ENCODE measurements around the gene CCDC138.

Gene CCDC138

GRCh38 chr2:108898315-108899082 is 111.9 kb downstream of the CCDC138 start:
- DNase-seq, result no peak

GRCh38 chr2:108904680-108905079 is 118.1 kb downstream of the CCDC138 start:
- no peak for DNase-seq

- DNase-seq, result no peak
Measured at GRCh38 chr2:108905176-108905575, 118.6 kb downstream of the CCDC138 start.

- no peak for DNase-seq
Measured at GRCh38 chr2:108905906-108906305, 119.3 kb downstream of the CCDC138 start.

DNA sequence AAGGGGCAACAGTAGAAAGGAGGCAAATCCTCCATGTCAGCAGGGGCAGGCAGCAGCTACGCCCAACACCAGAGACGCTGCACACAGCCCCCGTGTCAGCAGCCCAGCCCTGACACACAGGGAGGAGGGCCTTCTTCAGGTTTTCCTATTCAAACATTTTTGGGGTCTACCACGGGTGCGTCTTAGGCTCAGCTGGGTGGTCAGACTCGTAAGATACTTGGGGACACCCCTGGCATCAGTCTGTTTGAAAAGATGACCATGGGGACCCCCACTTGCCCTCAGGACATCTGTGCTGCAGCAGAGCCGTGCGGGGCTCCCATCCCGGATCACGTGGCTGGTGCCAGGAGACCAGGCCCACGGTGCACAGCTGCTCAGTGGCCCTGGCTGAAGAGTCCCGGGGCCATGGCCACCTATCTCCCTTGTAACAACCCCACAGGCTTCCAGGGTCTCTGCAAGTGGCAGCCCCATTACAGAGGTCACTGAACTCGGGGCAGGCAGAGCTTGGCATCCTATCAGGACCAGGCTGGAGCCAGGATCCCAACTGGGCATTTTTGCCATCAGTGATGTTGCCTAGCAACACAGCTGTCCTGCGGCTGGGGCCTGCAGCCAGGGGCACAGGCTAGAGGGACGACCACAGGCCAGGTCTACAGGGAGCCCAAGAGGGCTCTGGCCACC is 120.0 kb downstream of the CCDC138 start:
- DNase-seq, result no peak

DNA sequence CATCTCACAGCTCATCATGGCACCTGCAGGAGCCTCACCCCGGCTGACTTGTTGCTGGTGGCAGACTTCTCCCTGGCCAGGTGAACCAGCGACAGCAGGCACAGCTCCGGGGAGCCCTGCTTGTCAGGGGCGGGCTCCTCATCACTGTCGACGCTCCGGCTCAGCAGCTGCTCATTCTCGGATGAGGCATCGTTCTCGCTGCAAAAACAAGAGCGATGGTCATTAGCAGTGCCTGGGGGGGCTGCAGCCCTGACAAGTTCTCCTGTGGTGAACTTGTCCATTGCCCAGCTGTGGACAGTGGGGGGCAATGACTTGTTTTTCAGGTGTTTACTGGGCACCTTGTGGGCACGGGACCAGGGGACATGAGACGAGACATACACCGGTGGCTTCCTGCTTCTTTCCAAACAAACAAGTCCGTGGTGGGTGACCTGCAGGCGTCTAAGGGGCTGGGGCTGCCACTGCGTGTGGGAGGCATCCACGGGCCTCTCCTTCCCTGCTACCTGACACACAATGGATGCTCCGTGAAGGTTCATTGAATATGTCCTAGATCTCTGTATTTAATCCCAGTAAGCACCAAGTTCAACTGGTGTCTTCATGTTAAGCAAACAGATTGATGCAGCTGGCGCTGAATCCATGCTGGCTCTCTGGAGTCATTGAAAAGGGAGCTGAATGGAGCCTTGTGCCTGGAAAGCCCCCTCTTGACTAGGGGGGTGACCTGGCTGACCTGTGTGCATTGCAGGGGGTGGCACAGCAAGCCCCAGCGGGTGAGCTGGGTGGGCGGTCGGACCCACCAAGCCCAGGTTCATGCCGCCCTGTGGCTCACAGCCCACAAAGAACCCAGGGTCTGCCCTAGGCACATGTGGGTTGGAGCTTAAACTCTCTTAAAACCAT is 121.5 kb downstream of the CCDC138 start:
- no peak for DNase-seq

DNA sequence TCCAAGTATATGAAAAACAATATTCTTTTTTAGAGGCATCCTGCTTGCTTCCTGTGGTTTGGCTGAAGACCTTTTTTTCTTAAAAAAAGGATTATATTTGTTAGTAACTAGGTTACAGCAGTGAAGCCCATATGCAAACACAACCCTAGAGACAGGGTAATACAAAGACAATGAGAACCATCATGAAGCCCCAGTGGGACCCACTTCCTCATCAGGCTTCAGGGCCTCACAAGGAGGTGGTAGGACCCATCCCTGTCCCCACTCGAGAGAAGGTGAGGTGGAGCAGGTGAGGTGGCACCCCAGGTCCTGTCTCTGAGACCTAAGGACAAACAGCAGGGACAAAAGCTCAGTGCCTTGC is 122.1 kb downstream of the CCDC138 start:
- DNase-seq, result no peak

- no peak for DNase-seq
Measured at GRCh38 chr2:108909275-108909823, 122.8 kb downstream of the CCDC138 start.

DNA sequence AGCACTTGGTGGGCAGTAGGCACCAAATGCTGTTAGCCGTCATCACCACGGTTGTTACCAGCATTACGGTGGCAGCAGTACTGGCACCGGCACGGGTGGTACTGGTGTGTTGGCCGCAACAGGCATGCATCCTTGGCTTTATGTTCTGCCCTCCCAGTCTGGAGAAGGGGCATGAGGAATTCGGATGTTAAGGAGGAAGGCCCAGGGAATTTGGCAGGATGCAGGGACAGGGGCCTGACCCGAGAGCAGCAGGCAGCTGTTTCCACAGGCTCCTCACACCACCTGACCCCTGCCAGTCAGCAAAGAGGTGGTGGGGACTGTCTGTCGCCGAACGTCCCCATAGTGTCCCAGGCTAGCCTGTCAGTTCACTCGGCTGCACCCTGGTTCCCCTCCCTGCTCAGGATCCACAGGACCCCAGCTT is 123.5 kb downstream of the CCDC138 start:
- DNase-seq, result no peak

GRCh38 chr2:108910541-108911396 is 124.2 kb downstream of the CCDC138 start:
- DNase-seq, result no peak

DNA sequence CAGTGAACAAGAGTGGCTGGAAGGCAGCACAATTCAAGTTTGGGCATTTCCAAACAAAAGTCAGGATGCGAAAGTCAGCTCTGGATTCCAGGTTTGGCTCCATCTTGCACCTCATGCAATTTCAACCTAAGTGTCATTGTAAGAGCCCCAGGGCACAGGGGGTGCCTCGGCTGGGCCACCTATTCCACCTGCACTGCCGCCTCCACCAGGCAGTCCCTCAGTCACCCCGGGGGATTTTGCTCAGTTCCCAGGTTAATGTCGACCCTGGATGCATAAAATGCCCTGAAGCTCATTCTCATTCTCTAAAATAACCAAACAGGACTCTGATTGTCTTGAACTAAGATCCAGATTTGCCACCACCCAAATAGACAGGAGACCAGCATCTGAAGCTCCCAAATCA is 124.8 kb downstream of the CCDC138 start:
- DNase-seq, result no peak

- no peak for DNase-seq
Measured at GRCh38 chr2:108911807-108912628, 125.4 kb downstream of the CCDC138 start.

DNA sequence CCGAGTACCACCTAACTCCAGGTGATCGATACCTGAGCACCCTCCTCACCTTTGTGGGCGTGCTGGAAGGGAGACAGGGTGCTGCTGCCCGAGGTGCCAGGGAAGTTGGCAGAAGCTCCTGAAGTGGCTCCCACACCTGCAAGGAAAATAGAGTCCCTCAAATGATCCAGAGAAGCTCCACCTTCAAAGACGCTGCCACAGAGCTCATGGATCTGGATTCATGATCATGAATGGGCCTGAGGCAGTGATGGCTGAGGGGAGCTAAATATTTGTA is 126.0 kb downstream of the CCDC138 start:
- no peak for DNase-seq

DNA sequence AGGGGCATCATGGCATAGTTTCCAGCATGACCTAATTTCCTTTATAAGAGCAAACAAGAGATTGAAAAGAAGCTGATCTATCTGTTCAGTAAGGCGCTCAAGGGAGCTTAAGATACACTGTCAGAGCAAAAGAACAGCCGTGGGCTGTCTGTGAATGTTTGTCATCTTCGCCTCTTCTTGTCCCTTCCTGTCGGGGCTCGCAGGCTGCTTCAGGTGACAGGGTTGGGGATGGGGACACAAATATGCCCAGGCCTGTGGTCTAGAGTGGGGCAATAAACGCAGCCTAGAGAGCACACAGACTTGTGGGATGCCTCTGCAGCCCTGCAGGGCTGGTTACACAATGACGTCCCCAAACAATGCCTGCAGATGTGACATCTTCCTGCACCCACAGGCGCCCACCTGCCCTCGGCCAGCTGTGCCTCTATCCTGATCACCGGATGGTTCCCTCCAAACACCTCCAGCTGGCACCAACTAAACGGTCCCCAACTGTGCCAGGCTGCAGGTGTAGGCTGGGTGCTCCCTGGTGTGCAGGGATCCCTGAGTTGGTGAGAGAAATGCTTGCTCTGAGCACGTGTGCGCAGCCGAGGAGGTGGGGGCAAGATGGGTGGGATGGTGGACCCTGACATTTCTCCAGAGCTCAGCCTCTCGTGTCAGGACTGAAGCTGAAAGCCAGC is 129.7 kb downstream of the CCDC138 start:
- DNase-seq, result no peak

DNA sequence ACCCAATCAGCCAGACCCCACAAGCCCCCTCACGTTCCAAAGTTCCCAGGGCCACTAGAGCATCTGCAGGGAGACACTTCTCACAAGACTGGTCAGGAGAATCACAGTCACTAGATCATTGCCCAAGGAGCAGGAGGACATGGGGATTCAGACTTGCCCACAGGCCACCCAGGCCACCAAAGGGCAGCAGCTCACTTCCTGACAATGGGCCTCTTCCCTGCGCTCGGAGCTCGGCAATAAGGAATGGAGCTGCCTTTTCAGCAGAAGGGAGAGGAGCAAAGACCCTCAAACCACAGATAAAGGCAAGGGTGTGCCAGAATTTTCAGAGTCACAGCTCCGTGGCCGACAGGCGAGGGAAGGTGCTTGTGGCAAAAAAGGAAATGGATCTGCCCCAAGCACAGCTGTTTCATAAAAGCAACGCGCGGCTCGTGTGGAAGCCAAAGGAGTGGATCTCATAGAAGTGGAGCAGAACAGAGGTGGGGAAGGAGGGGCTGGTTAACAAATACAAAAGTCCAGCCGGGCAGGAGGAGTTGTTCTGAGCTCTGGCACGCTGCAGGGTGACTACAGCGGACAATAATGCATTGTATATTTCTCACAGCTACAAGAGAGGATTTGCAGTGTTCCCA is 130.3 kb downstream of the CCDC138 start:
- DNase-seq, result no peak

DNA sequence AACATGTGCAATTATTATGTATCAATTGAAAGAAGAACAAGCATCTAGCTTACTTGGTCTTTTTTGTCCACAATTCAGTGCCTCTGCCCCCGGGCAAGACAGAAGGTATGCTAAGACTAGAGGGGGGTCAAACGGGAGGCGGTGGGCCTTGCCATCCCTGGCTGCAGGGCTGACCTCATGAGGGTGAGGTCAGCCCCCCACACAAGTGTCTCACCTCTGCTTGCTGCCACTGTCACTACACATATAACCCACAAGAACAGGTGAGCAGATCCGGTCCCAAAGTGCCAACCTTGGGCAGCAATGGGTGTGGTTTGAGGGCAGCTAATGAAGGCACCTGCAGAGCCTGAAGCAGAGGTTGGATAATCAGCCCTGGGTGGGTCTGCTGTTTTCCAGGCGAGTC is 131.0 kb downstream of the CCDC138 start:
- DNase-seq, result no peak

GRCh38 chr2:108918156-108918874 is 131.7 kb downstream of the CCDC138 start:
- no peak for DNase-seq

DNA sequence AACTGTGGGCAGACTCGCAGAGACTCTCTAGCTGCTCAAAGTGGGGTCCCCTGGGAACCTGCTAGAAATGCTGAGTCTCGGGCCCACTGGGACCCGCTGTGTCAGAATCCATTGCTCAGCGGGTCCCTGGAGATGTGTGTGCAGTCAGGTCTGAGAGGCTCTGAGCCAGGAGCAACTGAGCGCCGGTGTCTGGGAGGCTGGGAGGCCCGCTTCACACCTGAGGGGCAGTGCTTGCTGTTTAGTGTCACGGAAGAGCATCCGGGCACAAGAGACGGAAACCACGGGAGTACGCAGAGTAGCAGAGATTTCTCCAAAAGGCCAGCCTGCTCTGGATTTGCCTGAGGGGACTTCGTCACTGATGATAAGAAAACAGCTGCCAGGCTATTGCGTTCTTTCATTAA is 132.4 kb downstream of the CCDC138 start:
- DNase-seq, result no peak

DNA sequence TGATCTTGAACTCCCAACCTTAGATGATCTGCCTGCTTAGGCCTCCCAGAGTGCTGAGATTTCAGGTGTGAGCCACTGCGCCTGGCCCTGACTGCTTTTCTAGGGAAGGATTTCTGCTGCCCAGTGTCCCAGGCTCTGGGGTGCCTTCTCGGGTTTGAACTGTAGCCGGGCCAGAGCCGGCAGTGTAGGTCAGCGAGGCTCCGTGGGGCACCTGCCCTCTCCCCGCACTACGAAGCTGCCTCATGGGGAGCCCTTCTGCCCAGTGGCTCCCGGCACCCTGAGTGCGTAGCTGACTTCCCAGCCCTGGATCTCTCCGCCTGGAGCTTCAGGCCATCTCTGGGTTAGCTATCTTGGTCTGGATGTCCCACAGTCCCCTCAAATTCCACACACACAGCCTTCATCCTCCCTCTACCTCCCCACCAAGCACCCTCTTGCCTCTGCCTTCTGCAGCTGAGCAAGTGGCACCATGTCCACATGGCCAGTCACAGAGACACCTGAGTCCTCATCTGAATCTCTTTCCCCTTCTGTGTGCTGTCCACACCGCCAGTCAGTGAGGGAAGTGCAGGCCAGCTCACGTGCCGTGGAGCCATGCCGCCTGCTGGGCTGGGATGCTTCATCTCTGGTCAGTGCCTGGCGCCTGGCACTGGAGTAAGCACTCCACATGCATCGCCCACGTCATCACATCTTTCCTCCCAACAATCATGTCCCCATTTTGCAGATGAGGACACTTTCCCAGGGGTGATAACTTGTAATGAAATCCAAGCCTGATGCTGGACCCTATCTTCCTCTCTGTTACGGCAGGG is 133.2 kb downstream of the CCDC138 start:
- no peak for DNase-seq

All from NCI-H1105 (cell line).